Esophagus muscularis mucosa (tissue), 4 donors: ENCODE results near the gene NOL7.

Source experiments
- EP300 ChIP-seq: sonication (generic); formaldehyde crosslinking; IDR thresholded peaks from one replicate; pipeline ENCODE4 v1.6.1; 2017; ENCODE audit warnings: antibody characterized with exemption
- POLR2AphosphoS5 ChIP-seq, 2 donors: sonication (generic); formaldehyde crosslinking; IDR thresholded peaks; one replicate each; pipeline ENCODE4 v1.6.1; 2017; ENCODE audit warnings: antibody characterized with exemption in 2 of 2
- TF ChIP-seq, protein P1 (sequence below), 3 experiments: fragments of 200-600 bp in 2 of 3; fragments of 450-650 bp in 1 of 3; sonication (generic) in 2 of 3; IDR thresholded peaks; one replicate each; pipeline ENCODE4 v1.5.1; 2017 to 2019; ENCODE audit warnings: antibody characterized with exemption in 3 of 3, mild to moderate bottlenecking in 2 of 3, moderate library complexity in 1 of 3

DNA sequence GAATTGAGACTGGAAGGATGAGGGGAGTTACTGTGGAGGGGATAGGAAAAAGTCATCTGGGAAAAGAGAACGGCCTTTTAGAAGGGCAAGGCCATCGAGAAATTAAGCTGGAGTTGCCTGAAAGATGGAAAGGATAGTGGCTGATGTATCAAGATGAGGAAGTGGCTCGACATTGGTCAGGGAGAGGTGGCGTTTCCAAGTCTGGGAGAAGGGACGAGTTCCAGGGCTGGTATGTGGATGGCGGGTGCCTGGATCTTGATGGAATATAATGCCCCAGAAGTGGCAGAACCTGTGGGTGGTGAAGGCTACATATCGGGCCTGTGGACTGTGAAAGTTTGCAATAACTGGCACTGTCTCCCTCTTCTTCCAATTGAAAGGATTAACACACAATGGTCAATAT is 42.9 kb upstream of the NOL7 start:
- no peak for TF ChIP-seq EP300
- TF ChIP-seq, protein P1, sequence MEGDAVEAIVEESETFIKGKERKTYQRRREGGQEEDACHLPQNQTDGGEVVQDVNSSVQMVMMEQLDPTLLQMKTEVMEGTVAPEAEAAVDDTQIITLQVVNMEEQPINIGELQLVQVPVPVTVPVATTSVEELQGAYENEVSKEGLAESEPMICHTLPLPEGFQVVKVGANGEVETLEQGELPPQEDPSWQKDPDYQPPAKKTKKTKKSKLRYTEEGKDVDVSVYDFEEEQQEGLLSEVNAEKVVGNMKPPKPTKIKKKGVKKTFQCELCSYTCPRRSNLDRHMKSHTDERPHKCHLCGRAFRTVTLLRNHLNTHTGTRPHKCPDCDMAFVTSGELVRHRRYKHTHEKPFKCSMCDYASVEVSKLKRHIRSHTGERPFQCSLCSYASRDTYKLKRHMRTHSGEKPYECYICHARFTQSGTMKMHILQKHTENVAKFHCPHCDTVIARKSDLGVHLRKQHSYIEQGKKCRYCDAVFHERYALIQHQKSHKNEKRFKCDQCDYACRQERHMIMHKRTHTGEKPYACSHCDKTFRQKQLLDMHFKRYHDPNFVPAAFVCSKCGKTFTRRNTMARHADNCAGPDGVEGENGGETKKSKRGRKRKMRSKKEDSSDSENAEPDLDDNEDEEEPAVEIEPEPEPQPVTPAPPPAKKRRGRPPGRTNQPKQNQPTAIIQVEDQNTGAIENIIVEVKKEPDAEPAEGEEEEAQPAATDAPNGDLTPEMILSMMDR (IDR thresholded peaks at IDR 0.05) = no peak
- no peak for TF ChIP-seq POLR2AphosphoS5 (IDR thresholded peaks at IDR 0.05)
